RCC 7860 (cell line): ENCODE results near the gene TMEM63A.
"Not testable (repeated sequence)": the region's sequence is repeated elsewhere in the genome, so short reads cannot be mapped to it uniquely, and the experiment has no call there.

Source experiments
- DNase-seq: peaks from one replicate; pipeline ENCODE4 v3.0.0-alpha.2; 2015; ENCODE audit warnings: low spot score
- FAIRE-seq: peaks from 2 replicates; lab custom pipeline; 2012; peaks lifted over from hg19 to GRCh38; lab: Jason Lieb, UNC

Gene TMEM63A

DNA sequence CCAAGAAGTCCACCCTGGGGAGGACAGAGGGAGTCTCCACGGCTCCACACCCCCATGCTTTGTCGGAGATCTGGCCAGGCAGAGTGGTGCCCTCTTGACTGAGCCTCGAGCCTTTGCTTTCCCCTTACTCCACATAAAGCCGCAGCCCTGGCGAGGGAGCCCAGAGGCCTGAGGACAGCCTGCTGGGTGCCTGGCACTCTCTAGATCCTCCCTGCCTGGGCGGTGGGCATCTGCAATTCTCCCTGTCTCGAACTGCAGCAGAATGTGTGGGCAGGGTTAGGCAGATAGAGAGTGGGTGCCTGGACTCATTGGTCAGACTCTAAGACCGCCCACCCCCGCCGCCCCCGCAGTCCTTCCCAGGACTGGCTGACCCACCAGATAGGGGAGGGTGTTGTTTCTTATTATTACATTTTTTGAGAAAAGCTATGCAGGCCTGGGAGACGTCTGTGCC lies 58.3 kb downstream of the TMEM63A start:
- DNase-seq = no peak
- no peak for FAIRE-seq

DNA sequence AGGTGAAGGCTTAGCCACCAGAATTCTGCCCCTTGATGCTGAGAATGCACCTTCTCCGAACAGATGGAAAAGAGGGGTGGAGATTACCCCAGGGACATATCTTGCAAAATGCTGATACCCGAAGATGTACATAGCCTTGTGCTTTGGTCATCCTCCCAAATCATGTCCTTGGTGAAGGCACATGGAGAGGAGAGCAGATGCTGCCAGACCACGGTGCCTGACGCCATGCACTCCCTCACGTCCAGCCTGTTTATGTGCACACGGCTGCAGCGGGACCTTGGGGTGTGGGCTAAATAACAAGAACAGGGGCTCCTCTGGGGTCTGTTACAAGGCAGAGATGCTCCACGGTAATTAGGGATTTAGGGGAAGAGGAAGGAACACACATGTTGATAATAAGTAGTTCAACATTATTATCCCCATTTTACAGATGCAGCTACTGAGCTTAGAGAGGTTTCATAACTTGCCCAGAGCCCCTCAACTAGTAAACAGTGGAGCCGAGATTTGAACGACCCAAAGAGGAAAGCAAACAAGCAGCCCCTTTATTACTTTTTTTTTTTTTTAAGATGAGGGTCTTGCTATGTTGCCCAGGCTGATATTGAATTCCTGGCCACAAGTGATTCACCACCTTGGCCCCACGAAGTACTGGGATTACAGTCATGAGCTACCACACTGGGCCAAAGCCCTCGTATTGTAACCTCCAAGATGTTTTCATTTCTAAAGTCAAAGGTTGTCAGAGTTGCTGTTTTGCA lies 59.4 kb downstream of the TMEM63A start:
- DNase-seq = no peak
- FAIRE-seq = no peak

DNA sequence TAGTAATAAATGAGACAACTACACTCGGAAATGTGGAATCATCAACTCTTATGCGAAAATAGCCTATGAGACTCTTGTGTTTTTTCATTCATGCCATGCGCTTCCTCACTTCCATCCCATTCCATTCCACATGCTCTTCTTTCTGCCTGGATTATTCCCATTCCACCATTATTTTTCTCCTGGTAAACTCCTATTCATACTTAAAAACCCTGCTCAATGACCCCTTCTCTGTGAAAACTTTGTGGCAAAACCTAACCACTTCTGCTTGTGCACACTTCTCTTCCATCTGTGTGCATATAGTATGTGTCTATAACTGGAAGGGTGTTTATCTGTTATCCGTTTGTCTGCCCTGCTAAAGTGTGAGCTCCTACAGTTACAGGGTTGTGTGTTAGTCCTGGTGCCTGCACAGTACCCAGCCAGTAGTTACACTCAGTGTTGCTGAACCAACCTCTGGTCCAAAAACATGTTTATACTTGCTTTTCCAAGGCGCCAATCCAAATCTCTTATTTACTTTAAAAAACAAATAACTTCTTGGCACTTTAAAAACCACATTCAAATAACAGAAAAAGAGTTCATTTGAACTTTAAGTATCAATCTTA lies 61.6 kb downstream of the TMEM63A start:
- no peak for DNase-seq
- FAIRE-seq = no peak

DNA sequence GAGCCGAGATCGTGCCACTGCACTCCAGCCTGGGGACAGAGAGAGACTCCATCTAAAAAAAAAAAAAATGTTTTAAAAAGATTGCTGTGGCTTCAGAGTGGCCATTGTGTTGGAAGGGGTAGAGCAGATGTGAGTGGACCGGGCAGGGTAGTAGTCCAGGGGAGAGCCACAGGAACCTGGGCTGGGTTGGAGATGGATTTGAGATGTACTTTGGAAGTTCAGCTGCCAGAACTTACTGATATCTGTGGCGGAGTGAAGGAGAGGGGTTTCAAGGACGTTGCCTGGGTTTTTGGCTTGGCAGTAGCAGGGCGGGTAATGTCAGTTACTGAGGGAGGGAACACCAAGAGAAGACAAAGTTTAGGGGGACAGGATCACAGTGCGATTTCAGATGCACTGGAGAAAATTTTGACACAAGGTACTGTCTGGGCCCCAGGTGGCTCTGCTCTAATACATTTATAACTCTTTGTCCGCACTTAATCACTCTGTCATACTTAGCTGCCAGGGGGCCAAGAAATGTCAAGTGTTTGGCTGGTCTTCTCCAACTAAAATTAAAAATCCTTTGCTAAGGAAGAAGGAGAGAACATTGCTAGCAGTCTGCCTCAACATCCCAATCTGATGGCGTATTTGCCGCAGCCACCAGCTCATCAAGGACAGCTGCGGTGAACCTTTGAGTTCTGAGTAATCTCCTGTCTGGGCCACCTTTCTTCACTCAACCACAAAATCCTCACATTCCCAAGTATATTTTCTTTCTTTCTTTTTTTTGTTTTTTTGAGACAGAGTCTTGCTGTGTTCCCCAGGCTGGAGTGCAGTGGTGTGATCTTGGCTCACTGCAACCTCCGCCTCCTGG lies 62.6 kb downstream of the TMEM63A start:
- FAIRE-seq (no peak), DNase-seq (no peak)

DNA sequence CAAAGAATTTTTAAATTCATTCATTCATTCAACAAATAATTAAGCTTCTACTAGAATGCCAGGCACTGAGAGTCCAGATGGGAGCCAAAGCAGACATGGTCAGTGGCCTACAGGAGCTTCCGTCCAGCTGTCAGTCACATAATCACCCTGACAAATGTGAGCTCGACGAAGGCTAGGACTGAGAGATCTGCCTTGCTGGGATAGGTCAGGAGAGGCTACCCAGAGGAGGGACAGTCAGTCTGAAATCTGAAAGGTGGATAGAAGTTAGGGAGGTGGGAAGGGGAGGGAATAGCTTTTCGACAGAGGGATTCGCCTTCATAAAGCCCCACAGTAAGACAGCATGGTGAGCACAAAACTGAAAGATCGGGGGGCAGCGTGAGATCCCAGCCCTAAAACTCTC lies 64.0 kb downstream of the TMEM63A start:
- DNase-seq = no peak
- FAIRE-seq = no peak

DNA sequence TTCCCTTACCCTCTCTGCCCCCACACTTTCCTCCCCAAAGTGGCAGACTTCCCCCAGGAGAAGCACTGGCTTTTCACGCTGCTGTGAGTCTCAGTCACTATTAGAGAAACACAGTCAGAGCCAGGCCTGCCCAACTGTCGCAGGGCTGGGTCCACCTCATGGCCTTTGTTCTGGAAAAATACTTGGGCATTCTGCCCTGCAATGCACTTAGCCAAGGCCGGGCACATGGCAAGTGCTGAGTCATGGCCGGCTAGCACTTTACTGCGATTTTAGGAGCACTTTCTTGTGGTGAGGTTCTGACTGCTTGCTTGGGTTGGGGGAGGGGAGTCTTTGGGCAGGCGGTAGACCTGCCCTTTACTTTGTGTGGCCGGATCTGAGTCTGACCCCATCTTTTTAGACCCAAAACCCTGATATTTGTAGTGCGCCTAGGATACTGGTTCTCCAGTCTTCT lies 64.5 kb downstream of the TMEM63A start:
- DNase-seq (peak; percentile 93), FAIRE-seq (peak; percentile 90)

DNA sequence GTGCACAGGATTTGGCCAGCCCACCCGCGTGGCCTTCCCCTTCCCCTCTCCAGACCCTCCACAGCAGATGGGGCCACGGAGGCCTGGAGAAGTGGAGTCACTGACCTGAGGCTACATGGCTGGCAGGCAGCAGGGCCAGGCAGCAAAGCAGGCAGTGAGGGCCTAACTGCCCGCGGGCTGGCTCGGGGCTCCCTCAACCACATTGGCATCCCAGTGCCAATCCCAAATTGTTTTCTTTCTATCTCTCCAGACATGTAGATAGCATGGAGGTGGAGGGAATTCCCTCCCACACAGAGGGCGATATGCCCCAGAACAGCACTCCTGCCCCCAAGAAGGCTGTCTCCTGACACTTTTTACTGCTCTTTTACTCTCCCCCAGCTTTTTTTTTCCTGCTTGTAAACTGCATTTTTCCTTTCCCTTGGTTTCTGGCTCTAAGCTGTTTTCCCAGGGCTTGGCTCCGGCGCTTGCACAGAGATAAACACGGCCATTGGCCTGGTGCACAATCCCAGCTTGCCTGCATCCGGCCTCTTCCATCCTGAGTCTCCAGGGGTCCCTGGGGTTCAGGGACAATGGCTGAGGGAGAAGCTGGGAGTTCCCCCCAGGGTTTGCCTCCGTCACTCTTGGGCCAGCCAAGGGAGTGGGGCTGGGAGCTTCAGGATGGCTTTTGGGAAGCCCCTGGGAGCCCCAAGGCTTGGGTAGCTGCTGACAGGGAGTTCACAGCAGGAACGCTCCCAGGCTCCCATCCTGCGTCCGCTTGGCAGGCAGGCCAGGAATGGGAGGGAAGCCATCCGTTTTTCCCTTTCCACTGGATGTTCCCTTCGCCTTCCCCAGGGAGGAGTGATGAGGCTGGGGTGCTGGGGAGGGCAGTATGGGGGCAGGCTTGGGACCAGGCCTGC lies 65.3 kb downstream of the TMEM63A start:
- no peak for DNase-seq
- FAIRE-seq = no peak

DNA sequence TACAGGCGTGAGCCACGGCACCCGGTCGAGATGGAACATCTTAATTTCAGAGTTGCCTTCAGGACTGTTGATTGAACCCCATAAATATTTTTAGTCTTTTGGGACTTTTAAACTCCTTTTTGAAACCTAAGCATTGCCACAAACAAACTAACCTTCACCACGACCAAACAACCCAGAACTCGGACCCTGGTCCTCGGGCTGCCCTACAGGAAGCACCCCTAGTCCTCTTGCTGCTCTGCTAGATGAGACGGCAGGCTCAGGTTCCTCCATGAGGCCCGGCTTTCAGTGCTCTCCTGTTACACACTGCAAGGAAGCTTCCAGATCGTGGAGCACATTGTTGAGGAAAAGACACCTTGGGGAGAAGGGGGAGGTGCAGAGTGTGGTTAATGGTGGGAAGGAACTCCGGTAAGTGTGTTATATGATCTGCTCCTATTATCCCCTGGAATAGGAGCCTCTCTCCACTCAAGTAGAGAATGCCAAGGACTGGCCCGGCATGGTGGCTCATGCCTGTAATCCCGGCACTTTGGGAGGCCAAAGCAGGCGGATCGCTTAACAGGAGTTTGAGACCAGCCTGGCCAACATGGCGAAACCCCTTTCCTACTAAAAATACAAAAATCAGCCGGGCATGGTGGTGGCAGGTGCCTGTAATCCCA lies 66.5 kb downstream of the TMEM63A start:
- FAIRE-seq = no peak
- no peak for DNase-seq

DNA sequence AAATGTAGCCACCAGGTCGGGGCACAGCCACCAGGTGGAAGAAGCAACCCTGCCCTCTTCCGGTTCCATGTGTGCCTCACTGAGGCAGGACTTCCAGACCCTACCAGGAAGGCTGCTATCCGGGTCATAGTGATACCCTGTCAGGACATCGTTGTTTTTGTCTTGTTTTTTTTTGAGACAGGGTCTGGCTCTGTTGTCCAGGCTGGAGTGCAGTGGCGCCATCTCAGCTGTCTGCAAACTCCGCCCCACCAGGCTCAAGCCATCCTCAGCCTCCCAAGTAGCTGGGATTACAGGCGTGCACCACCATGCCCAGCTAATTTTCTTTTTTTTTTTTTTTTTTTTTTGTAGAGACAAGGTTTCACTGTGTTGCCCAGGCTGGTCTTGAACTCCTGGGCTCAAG lies 67.1 kb downstream of the TMEM63A start:
- DNase-seq, FAIRE-seq: not testable (repeated sequence)

DNA sequence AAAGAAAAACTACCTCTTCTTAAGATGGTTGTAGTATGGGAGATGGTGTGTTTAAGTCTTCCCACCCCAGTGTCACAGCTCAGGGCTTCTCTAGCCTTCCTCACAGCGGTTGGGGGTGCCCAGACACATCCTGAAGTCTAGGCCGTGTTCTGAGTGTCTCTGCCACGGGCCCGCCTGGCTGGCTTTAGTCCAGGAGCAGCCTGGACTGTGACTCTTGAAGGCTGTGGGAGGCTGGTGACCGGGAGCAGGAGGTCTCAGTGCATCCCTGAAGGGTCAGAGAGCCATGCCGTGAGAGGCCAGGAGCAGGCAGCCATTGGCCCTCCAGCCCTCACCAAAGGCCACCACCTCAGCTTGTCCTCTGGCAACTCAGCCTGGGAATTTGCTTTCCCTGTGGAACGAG lies 67.8 kb downstream of the TMEM63A start:
- FAIRE-seq = no peak

DNA sequence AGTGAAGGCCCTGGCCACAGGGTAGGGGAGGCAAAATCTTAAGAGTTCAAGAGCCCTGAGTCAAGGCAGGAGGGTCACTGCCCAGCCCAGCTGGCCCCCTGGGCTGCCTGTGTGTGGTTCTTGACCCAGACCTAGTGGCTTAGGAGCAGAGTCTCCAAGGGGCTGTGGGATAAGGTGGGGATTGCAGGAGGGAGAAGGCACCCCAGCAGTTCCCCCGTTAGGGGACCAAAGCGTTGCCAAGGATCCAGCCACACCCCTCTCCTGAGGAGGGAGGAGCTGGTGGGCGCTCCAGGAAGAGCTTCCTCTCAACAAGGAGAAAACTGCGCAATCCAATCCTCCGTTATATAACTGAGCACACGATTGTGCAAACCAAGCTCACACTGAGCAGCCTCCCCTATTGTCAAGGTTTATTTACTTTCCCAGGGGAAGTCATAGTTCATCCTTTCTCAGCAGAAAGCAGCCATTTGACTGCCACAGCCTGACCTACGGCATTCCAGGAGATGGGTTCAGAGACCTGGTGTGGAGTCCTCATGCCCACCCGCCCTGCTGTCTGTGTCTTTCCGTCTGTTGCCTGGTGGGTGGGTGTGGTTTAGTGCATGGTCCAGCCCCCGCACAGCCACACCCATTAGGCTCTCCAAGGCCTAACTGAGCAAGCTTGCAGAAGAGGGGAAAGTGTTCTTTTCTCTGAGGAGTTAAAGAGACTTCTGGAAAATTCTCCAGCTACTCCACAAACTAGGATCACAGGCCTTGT lies 68.8 kb downstream of the TMEM63A start:
- FAIRE-seq (no peak), DNase-seq (no peak)

More for the DNA sequence above, 67.8 kb downstream of the TMEM63A start:
- DNase-seq = no peak

DNA sequence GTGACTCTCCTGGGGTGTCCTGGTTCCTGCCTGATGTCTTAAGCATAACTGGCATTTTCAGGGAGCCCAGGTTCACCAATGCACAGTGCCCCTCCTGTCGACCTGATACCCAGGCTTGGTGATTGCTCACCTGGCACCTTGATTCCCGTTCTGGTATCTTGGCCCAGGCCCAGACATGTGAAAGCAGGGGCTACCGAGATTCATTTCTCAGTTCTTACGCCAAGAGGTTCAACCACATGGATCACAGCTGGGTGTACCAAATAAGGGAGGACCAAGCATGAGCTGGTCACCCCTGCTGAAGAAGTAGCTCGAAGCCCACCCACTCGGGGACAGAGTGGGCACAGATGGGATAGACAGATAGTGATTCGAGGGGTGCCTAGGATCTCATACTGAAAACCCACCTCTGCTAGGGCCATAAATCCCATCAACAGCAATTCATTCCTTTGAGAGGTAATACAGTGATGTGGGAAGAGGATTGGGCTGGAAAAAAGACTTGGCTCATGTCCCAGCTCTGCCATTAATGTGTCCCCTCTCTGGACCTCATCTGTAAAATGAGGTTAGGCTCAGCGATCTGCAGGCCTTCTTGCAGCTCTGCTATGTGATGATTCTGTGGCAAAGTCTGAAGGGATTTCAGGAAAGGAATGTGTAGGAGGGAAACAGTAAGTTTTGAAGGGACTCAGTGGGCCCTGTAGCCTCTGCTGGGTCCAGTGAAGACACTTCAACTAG lies 69.5 kb downstream of the TMEM63A start:
- DNase-seq (no peak), FAIRE-seq (no peak)

DNA sequence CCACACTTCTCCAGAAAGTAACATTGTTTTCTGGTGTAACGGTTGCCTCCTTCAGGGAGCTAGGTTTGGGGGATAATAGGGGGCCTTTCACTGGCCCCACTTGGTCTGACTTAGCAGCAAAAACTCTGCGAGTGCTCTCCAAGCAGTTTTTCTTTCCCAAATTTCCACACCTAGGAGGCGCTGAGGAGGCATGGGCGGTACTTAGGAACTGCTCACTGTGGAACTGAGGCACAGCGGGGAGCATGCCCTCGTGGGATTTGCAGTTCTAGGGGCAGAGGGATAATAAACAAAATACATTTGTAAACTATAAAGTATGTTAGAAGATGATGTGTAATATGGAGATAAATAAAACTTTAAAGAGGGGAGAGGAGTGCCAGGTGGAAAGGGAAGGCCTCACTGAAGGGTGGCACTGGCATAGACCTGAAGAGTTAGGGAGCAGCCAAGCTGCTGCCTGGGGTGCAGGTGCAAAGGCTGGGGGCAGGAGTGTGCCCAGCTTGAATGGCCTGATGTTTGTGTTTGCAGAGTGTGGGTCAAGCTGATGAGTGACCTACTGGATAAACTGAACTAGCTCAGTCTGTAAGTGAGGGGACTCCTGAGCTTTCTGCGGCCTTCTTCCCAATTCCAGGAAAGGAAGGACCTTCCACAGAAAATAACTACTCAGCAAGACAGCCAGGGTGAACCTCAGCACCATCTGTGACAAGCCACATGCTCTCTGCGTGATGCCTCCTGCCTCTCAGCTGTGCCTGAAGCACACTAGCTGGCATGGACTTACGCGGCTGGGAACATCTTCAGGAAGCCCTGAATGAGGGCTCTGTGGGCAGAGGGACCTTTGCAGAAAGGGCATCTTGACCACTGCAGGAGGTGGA lies 70.3 kb downstream of the TMEM63A start:
- FAIRE-seq (no peak), DNase-seq (no peak)

DNA sequence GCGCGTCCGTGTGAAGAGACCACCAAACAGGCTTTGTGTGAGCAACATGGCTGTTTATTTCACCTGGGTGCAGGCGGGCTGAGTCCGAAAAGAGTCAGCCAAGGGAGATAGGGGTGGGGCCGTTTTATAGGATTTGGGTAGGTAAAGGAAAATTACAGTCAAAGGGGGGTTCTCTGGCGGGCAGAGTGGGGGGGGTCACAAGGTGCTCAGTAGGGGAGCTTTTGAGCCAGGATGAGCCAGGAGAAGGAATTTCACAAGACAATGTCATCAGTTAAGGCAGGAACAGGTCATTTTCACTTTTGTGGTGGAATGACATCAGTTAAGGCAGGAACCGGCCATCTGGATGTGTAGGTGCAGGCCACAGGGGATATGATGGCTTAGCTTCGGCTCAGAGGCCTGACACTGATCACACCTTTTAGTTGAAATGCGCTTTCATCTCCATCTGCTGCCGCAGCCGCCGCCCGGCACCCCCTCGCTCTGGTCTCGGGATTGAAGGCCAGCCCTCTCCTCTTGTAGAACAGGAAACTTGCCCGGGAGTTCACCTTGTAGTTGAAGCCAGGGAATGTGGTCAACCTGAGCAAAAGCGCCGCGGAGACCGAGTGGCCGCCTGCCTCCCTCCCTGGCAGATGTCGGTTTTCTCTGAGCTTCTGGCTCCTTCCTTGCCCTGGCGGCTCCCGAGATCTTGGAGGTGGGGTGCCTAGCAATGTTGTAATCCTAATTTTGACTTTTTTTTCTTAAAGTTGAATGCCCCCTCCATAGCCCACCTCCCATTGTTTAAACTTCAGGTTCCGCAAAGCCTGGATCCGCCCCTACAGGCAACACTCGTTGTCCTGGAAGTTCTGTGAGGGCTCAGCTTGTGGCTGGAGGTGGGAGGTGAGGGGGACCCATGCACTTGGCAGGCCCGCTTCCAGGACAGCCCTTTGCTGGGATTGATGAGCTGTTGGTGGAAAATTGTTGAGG lies 71.3 kb downstream of the TMEM63A start:
- FAIRE-seq = not testable (repeated sequence)
- DNase-seq = peak; percentile 22

DNA sequence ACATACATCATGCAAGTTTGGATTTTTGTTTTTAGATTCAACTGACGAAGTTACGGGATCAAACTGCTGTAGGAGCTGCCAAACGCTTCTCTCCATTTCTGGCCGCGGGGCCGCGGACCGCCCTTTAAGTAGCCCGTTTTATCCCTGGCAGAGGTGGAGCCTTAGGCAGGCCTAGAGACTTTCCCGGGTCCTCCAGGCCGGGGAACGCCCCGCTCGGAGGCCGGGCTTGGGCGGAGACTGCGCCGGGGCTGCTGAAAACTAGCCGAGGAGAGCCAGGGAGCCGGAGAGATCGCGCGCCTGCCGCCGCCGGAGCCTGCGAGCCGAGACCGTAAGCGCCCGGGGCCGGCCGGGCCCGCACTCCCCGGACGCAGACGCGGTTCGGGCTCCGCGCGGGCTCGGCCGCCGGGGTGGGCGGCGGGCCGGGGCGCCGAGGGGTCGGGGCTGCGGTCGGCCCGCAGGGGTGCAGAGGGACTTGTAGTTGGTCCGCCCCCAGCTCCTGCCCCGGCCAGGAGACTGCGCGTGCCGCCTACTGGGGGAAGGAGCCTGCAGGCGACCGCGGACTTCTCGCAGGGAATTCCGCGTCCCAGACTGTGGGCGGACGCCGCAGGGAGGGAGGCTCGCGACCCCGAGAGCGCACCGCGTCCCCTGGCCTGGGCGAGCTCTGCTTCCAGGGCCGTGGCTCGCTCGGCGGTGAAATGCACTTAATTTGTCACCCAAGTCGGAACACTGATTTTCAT lies 72.2 kb downstream of the TMEM63A start, which contains the start of gene EPHX1:
Gene EPHX1, plus strand, starts transcription at position 283 of the 737 bp plus-strand sequence. CDS start 18,606 bp downstream, outside the sequence.
- peak; percentile 74 for DNase-seq
- FAIRE-seq = no peak

DNA sequence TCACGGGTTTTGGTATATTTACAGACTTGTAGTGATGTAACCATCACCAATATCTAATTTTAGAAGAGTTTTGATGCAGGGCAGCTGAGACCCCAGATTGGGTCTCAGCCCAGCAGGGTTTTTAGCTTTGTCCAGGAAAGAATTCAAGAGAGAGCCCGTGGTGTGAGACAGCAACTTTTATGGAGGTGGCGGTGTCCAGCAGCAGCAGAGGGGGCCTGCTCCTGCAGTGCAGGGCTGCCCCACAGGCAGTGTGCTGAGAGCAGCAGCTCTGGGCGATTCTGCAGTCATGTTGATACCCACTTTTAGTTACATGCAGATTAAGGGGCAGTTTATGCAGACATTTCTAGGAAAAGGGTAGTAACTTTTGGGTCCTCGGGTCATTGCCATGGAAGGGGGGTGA lies 74.0 kb downstream of the TMEM63A start:
- FAIRE-seq = no peak
- no peak for DNase-seq
